Stimulated activated CD8-positive, alpha-beta memory T cell treated with anti-CD3 and anti-CD28 coated beads, Interleukin-4, amount 100 ng/mL, for 48 hours (primary cell): ENCODE results near the gene SLC5A10.

Experiments
- DNase-seq: peaks from one replicate; pipeline ENCODE4 v3.0.0-alpha.2; 2020

SLC5A10 gene

GRCh38 chr17:19004421-19005136, 52.6 kb downstream of the SLC5A10 start, which contains the start of gene FAM83G:
TSS of gene FAM83G (minus strand) at chr17:19004764. CDS start at chr17:19004041, 723 bp downstream.
- peak; percentile 91 for DNase-seq

- DNase-seq = no peak
These were observed 53.3 kb downstream of the SLC5A10 start for GRCh38 chr17:19005137-19005773.

DNA sequence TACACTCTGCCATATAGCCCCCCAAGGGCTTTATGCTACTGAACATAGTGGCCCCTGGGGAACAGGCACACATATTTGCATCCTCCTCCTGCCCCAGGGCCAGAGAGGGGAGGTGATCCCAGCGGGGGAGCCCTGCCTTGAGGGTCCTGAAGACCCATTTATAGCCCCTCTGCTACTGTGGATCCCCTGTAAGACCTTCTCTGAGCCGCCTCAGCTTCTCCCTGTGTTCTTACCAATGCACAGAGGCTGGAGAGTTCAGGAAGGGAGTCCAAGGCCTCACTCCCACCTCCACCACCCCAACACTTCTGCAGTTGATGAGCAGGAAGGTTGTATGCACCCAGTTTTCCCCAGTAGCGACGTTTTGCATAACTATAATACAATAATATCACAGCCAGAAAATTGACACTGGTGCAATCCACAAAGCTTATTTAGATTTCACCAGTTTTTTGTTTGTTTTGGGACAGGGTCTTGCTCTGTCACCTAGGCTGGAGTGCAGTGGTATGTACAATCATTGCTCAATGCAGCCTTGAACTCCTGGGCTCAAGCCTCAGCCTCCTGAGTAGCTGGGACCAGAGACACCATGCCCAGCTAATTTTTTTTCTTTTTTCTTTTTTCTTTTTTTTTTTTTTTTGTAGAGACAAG, 53.9 kb downstream of the SLC5A10 start:
- DNase-seq = no peak

GRCh38 chr17:19006698-19007097, 54.7 kb downstream of the SLC5A10 start:
- DNase-seq = no peak

DNA sequence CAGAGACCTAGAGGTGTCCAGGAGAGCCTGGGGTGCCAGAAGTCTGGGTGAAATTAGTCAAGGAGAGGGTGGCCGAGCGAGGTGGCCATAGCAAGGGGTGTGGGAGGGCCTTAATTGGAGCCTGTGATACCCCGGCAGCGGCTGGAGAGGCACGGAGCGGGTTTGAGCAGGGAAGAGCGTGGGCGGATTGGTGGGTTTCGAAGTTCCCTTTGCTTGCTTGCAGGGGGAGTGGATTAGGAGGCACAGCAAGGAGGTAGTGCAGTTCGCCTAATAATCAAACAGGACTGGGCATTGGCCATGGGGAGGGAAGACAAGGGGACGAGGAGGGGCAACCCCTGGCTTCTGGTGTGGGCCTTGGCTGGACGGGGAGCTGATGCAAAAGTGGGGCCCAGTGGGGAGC, 58.0 kb downstream of the SLC5A10 start:
- DNase-seq = no peak

- no peak for DNase-seq
These were observed 59.0 kb downstream of the SLC5A10 start for GRCh38 chr17:19010729-19011505.

DNA sequence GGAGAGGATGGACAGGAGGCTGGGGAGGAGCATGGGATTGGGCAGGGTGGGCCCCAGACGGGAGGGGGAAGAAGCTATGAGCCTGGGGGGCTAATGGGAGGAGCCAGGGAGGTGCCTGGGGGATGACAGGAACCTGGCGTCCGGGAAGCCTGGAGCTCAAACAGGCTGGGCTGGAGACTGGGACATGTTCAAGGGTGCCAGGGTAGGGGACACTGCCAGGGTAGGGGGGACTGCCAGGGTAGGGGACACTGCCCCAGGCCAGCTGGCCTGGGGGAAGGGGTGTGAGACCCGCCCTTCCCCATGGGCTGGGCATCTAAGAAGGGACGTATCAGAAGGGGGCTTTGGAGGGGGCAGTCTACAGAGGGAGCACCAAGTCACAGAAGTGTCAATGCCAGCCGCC, 59.6 kb downstream of the SLC5A10 start:
- no peak for DNase-seq

GRCh38 chr17:19012171-19013080, 60.5 kb downstream of the SLC5A10 start:
- DNase-seq = no peak

DNA sequence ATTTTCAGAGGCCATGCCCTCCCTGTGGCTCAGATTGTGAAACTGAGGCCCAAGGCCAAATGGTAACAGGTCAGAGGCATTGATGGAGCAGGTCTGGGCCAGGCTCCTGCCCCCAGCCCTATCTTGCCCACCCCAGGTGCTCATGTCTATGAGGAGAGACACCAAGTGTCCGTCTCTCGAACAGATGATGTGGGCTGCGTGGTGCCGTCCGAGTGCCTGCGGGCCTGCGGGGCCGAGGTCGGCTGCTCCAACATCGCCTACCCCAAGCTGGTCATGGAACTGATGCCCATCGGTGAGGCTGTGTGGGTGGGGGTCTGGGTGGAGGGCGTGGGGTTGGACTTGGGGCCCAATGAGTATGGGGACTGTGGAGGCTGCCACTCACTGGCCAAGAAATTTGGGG, 61.3 kb downstream of the SLC5A10 start:
- DNase-seq = no peak

DNA sequence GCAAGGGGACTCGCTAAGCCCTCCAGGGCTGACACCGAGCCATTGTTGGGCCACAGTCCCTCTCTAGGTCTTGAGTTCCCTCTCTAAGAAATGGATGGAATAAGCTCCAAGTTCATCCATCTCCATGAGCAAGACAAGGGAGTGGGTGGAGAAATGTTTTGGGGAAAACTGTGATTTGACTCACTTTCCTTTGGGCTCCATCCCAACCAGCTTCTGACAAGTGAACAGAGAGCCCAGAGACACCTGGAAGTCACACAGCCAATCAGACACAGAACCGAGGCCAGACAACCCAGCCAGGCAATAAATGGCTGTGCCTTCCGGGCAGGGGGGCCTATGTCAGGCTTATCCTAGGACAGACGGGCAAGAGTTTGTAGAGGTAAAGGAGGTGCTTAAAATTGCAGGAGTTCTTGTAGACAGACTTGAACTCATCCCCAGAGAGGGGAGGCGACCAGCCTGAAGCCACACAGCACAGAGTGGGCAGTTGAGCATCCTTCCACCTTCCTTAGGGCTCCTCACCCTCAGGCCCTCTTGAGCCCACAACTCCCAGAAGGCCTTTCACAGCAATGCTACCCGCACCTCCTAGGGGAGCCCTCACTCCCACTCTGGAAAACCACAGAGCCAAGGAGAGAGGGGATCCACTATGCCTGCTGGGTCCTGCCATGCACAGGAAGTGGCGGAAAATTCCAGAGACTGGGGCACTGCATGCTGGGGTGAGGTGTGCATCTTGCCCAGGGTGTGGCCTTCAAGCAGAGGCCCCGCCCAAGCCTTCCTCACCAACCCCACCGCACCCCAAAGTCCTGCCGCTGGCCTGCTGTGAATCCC, 62.1 kb downstream of the SLC5A10 start:
- no peak for DNase-seq

- no peak for DNase-seq
These were observed 62.8 kb downstream of the SLC5A10 start for GRCh38 chr17:19014628-19015215.

DNA sequence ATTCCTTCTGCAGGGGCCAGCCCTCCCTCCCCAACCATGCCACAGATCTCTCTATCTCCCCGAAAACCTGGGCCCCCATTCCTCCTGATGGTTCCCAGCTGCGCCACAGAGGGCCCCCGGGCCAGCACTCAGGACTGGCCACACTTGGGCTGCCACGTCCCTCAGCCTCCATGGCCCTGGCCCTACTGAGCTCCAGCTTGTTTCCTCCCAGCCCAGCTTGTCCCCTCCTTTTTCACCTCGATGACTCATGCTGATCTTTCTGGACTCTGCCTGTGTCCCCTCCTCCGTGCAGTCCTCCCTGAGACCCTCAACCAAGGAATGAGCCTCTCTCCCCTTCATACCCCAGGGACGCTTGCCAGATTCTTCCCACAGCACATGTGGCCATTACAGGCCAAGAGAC, 63.5 kb downstream of the SLC5A10 start:
- no peak for DNase-seq

DNA sequence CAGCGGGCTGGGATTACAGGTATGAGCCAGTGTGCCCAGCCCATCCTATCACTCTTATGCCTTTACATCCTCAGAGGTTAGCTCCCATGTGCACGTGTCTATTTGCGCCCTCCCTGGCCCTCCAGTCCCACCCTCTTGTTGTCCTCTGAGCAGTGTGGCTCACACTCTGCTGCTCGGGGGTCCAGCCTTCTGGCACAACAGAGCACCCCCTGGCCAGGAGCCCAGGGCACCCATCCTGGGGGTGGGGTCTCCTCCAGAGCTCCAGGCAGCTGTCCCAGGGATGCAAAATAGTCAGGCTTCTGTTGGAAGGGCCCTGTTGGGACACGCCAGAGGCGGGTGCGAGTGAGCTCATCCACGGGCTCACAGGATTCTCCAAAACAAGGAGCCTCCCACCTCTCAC, 64.3 kb downstream of the SLC5A10 start:
- no peak for DNase-seq

DNA sequence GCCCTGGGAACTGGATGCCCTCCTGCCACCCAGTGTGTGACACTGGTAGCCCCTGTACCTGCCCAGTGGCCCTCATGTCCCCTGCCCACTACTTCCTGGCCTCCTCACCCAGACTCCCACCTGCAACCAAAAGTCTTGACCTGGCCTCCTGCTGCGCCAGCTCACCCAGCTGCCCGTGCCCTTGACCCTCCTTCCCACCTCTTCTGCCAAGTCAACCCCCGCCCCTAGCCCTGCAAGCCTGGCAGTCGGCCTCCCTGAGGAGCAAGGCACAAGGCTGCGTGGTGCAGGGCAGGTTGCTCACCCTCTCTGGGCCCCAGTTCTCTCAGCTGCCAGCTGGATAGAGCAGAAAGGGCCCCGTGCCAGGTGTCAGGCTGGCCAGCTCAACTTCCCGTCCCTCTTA, 64.9 kb downstream of the SLC5A10 start:
- no peak for DNase-seq

- no peak for DNase-seq
These were observed 65.4 kb downstream of the SLC5A10 start for GRCh38 chr17:19017401-19017800.

GRCh38 chr17:19017804-19018599, 66.0 kb downstream of the SLC5A10 start:
- DNase-seq = no peak

GRCh38 chr17:19018600-19018950, 66.6 kb downstream of the SLC5A10 start:
- no peak for DNase-seq

DNA sequence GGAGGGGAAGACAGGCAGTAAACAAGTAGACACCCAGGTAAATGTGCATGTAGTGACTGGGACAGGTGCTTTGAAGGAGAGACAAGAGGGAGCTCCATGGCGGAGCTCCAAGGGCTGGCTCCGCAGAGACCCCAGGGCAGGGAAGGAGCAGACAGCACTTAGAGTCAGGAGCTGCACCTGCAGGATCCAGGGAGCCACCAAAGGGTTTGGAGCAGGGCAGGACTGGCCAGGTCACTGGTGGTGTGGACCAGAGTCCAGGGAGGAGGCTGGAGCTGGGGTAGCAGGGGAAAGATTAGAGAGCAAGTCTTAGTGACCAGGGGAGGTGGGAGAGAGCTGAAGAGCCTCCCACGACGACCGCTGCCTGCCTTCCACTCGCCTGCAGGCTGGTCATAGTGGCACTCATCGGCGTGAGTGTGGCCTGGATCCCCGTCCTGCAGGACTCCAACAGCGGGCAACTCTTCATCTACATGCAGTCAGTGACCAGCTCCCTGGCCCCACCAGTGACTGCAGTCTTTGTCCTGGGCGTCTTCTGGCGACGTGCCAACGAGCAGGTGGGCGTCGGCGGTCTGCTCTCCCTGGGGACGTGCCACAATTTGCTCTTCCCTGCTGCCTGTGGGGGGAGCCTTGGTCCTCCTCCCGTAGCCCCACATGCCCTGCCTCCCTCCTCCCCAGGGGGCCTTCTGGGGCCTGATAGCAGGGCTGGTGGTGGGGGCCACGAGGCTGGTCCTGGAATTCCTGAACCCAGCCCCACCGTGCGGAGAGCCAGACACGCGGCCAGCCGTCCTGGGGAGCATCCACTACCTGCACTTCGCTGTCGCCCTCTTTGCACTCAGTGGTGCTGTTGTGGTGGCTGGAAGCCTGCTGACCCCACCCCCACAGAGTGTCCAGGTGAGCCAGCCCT, 67.3 kb downstream of the SLC5A10 start:
- DNase-seq = no peak

- DNase-seq = no peak
These were observed 68.1 kb downstream of the SLC5A10 start for GRCh38 chr17:19020016-19020415.
